Keratinocyte (primary cell): ENCODE measurements around the gene GSTA1. TPM values are rescaled to one million over a fixed set of nuclear protein-coding genes. Genes with fewer than 3 reads are reported as not detected.

Source experiments
- DNase-seq: peaks from one replicate; pipeline ENCODE4 v3.0.0-alpha.2; 2011; ENCODE audit warnings: low read depth, missing footprints, low spot score
- FAIRE-seq: peaks from 2 replicates; lab custom pipeline; 2011; peaks lifted over from hg19 to GRCh38; lab: Jason Lieb, UNC
- H2AFZ ChIP-seq: 2 replicates; pipeline ENCODE4 v1.6.0; 2012; ENCODE audit warnings: low read length, control low read depth, inconsistent platforms; ENCODE audit not compliant: control insufficient read depth
- H3K27ac ChIP-seq: 2 replicates; pipeline ENCODE4 v1.5.1; 2011; ENCODE audit warnings: low read length; ENCODE audit not compliant: control insufficient read depth, insufficient read depth
- H3K27me3 ChIP-seq: 3 replicates; pipeline ENCODE4 v1.6.0; 2011; ENCODE audit warnings: low read length; ENCODE audit not compliant: control insufficient read depth, insufficient read depth; ENCODE audit errors: extremely low read depth
- H3K36me3 ChIP-seq, 2 experiments: 2 replicates in 1 of 2; 3 replicates in 1 of 2; pipeline ENCODE4 v1.5.1; 2011; ENCODE audit warnings: low read length in 2 of 2, mild to moderate bottlenecking in 1 of 2; ENCODE audit not compliant: control insufficient read depth in 2 of 2, insufficient read depth in 2 of 2; ENCODE audit errors: extremely low read depth in 1 of 2
- H3K4me1 ChIP-seq: 3 replicates; pipeline ENCODE4 v1.5.1; 2011; ENCODE audit warnings: low read length; ENCODE audit not compliant: control insufficient read depth, insufficient read depth; ENCODE audit errors: extremely low read depth
- H3K4me2 ChIP-seq: 3 replicates; pipeline ENCODE4 v1.6.0; 2011; ENCODE audit warnings: low read depth, low read length; ENCODE audit not compliant: control insufficient read depth, insufficient read depth; ENCODE audit errors: extremely low read depth
- H3K4me3 ChIP-seq, 3 experiments: fragments of 200-600 bp in 1 of 3; sonication (generic) in 1 of 3; 2 replicates in 2 of 3; 3 replicates in 1 of 3; pipeline ENCODE4 v1.5.1; 2011 to 2016; ENCODE audit warnings: low read length in 3 of 3, mild to moderate bottlenecking in 3 of 3, control low read depth in 2 of 3, inconsistent platforms in 1 of 3, low read depth in 1 of 3, mixed read lengths in 1 of 3, mixed run types in 1 of 3, moderate library complexity in 1 of 3; ENCODE audit not compliant: control insufficient read depth in 2 of 3, insufficient read depth in 2 of 3; ENCODE audit errors: extremely low read depth in 1 of 3
- H3K79me2 ChIP-seq: 2 replicates; pipeline ENCODE4 v1.6.0; 2012; ENCODE audit warnings: low read length; ENCODE audit not compliant: control insufficient read depth, insufficient read depth
- H3K9ac ChIP-seq: 3 replicates; pipeline ENCODE4 v1.6.0; 2011; ENCODE audit warnings: low read length; ENCODE audit not compliant: control insufficient read depth, insufficient read depth; ENCODE audit errors: extremely low read depth
- H3K9me1 ChIP-seq: 3 replicates; pipeline ENCODE4 v1.6.0; 2011; ENCODE audit warnings: low read length; ENCODE audit not compliant: control insufficient read depth, insufficient read depth; ENCODE audit errors: extremely low read depth
- H3K9me3 ChIP-seq: 2 replicates; pipeline ENCODE4 v1.5.1; 2012; ENCODE audit warnings: low read depth, low read length; ENCODE audit not compliant: control insufficient read depth
- H4K20me1 ChIP-seq: 3 replicates; pipeline ENCODE4 v1.6.0; 2011; ENCODE audit warnings: low read length; ENCODE audit not compliant: control insufficient read depth, insufficient read depth; ENCODE audit errors: extremely low read depth
- EZH2 ChIP-seq: IDR thresholded peaks from one replicate; pipeline ENCODE4 v1.6.1; 2012; ENCODE audit warnings: inconsistent platforms, mild to moderate bottlenecking, low read length, moderate library complexity
- dilution Hi-C: fragments of 300-500 bp; cut with MboI; formaldehyde crosslinking; loops from one replicate; pipeline ENCODE4 v1.7.0; 2020; ENCODE audit warnings: low sequenced_read_pairs; ENCODE audit not compliant: extremely low pct_ligation_motif_present
- polyA plus RNA-seq, 5 experiments: library from polyadenylated mRNA; depleted of rRNA in 3 of 5; stranded (reverse) in 3 of 5; stranded (forward) in 1 of 5; unstranded in 1 of 5; fragments of >200 nt; gene quantifications; 1 replicate in 1 of 5; 2 replicates in 3 of 5; 3 replicates in 1 of 5; pipeline versions ENCODE4 v1.2.1 to v1.2.3, GENCODE V29; 2011 to 2012; ENCODE audit warnings: missing spikeins in 2 of 5, low read depth in 1 of 5, low replicate concordance in 1 of 5
- TF ChIP-seq, protein P1 (sequence below), 3 experiments: IDR thresholded peaks in 1 of 3; conservative IDR thresholded peaks in 1 of 3; optimal IDR thresholded peaks in 1 of 3; 2 replicates in 2 of 3; 3 replicates in 1 of 3; pipeline versions ENCODE3 to v1.5.1; 2011; ENCODE audit warnings: low read length in 3 of 3, mild to moderate bottlenecking in 3 of 3, moderate library complexity in 2 of 3, control low read depth in 1 of 3, inconsistent platforms in 1 of 3; ENCODE audit not compliant: insufficient read depth in 2 of 3; ENCODE audit errors: extremely low read depth in 1 of 3

GSTA1 gene
- polyA plus RNA-seq, 1 donor (not counting 4 experiments of a cell fraction or from before 2014, with no cell fraction given) = not detected

GRCh38 chr6:52846002-52846401 is 42.4 kb upstream of the GSTA1 start:
- H3K4me1 ChIP-seq = no peaks in the 10 kb centered on the region
- no peak for FAIRE-seq
- dilution Hi-C loops = no loop called here
- H3K79me2 ChIP-seq = no peaks in the 10 kb centered on the region
- no peak overlapping the region for H3K4me3 ChIP-seq
- no peak overlapping the region for H3K9ac ChIP-seq
- no peak overlapping the region for H3K4me2 ChIP-seq
- DNase-seq = no peak
- no peak for TF ChIP-seq EZH2
- H3K9me1 ChIP-seq = no peaks in the 10 kb centered on the region
- no peaks in the 10 kb centered on the region for H4K20me1 ChIP-seq
- no peaks in the 10 kb centered on the region for H3K9me3 ChIP-seq
- no peak overlapping the region for H2AFZ ChIP-seq
- no peak overlapping the region for H3K27ac ChIP-seq
- H3K36me3 ChIP-seq = no peaks in the 10 kb centered on the region
- H3K27me3 ChIP-seq = no peaks in the 10 kb centered on the region

DNA sequence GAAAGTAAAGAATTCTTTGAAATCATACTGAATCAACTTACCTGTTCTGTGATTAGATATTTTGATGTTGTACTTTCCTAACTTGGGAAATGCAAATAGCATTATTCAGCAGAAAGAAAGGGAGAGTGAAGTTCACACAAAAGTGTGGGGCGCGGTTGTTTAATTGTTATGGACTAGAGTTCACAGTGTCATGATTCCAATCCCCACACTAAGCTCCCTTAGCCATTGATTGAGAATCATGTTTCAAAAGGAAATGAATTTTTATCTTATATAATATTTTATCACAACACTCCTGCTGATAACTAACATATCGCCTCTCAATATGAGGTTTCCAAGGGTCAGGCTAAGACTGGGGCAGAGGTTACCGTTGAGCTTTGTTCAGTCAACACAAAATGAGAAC is 40.0 kb upstream of the GSTA1 start:
- H3K79me2 ChIP-seq = no peaks in the 10 kb centered on the region
- no peak overlapping the region for H3K27ac ChIP-seq
- H3K4me2 ChIP-seq = no peak overlapping the region
- H3K9me3 ChIP-seq = no peaks in the 10 kb centered on the region
- no peak for FAIRE-seq
- DNase-seq = no peak
- H3K4me3 ChIP-seq = no peak overlapping the region
- no peaks in the 10 kb centered on the region for H3K36me3 ChIP-seq
- no peak for TF ChIP-seq EZH2
- TF ChIP-seq, protein P1, sequence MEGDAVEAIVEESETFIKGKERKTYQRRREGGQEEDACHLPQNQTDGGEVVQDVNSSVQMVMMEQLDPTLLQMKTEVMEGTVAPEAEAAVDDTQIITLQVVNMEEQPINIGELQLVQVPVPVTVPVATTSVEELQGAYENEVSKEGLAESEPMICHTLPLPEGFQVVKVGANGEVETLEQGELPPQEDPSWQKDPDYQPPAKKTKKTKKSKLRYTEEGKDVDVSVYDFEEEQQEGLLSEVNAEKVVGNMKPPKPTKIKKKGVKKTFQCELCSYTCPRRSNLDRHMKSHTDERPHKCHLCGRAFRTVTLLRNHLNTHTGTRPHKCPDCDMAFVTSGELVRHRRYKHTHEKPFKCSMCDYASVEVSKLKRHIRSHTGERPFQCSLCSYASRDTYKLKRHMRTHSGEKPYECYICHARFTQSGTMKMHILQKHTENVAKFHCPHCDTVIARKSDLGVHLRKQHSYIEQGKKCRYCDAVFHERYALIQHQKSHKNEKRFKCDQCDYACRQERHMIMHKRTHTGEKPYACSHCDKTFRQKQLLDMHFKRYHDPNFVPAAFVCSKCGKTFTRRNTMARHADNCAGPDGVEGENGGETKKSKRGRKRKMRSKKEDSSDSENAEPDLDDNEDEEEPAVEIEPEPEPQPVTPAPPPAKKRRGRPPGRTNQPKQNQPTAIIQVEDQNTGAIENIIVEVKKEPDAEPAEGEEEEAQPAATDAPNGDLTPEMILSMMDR (optimal IDR thresholded peaks at IDR 0.05 in 1 of 3, IDR thresholded peaks at IDR 0.05 in 1 of 3, conservative IDR thresholded peaks at IDR 0.05 in 1 of 3; ENCODE audit: extremely low read depth in 1 of 3, insufficient read depth in 2 of 3, low read length in 3 of 3) = no peak
- H3K9ac ChIP-seq = no peak overlapping the region
- H3K4me1 ChIP-seq = no peaks in the 10 kb centered on the region
- dilution Hi-C loops = no loop called here
- H4K20me1 ChIP-seq = no peaks in the 10 kb centered on the region
- H3K27me3 ChIP-seq = no peaks in the 10 kb centered on the region
- no peak overlapping the region for H2AFZ ChIP-seq
- no peaks in the 10 kb centered on the region for H3K9me1 ChIP-seq
